Liver (tissue), 3 donors: ENCODE data around the gene TBC1D9.

Experiments used
- CTCF ChIP-seq: fragments of 150-350 bp; IDR thresholded peaks from 2 replicates; pipeline ENCODE4 v1.5.1; 2017; ENCODE audit warnings: improper control_type of control experiment, low read depth, low read length; ENCODE audit not compliant: missing input control
- EGR1 ChIP-seq, 2 donors: IDR thresholded peaks; 2 replicates each; pipeline ENCODE4 v1.6.1; 2016 to 2018; ENCODE audit warnings: antibody characterized with exemption in 2 of 2, low read depth in 2 of 2
- GABPA ChIP-seq, 2 donors: IDR thresholded peaks in 1 of 2; conservative IDR thresholded peaks in 1 of 2; 2 replicates each; pipeline ENCODE4 v1.6.1; 2016; ENCODE audit warnings: antibody characterized with exemption in 2 of 2, mild to moderate bottlenecking in 1 of 2, moderate library complexity in 1 of 2
- MAX ChIP-seq: IDR thresholded peaks from 2 replicates; pipeline ENCODE4 v1.6.1; 2016; ENCODE audit warnings: antibody characterized with exemption
- RXRA ChIP-seq, 2 donors: IDR thresholded peaks; 2 replicates each; pipeline ENCODE4 v1.6.1; 2017 to 2018; ENCODE audit warnings: antibody characterized with exemption in 2 of 2, mild to moderate bottlenecking in 1 of 2
- YY1 ChIP-seq: IDR thresholded peaks from 2 replicates; pipeline ENCODE4 v1.6.1; 2016; ENCODE audit warnings: antibody characterized with exemption, mild to moderate bottlenecking
- donor health status: healthy.
- donor health status: healthy.

GRCh38 chr4:140690093-140690492 is 66.1 kb downstream of the TBC1D9 start:
- no peak for TF ChIP-seq CTCF
- no peak for TF ChIP-seq RXRA (IDR thresholded peaks at IDR 0.05)
- no peak for TF ChIP-seq YY1
- TF ChIP-seq GABPA (IDR thresholded peaks at IDR 0.05 in 1 of 2, conservative IDR thresholded peaks at IDR 0.05 in 1 of 2), result no peak
- TF ChIP-seq EGR1 (IDR thresholded peaks at IDR 0.05; ENCODE audit: low read depth in 2 of 2), result no peak
- no peak for TF ChIP-seq MAX
